Uterus (tissue), 2 donors: ENCODE measurements around the gene NAA38.

Source experiments
- CTCF ChIP-seq, 4 experiments: fragments of 200-600 bp in 2 of 4; fragments of 450-650 bp in 2 of 4; sonication (generic) in 2 of 4; IDR thresholded peaks; one replicate each; pipeline ENCODE4 v1.5.1; 2016 to 2019; ENCODE audit warnings: antibody characterized with exemption in 4 of 4, mild to moderate bottlenecking in 2 of 4, moderate library complexity in 1 of 4
- POLR2A ChIP-seq, 2 donors: fragments of 450-650 bp; IDR thresholded peaks; one replicate each; pipeline ENCODE4 v1.6.1; 2016; ENCODE audit warnings: antibody characterized with exemption in 2 of 2, mild to moderate bottlenecking in 1 of 2, moderate library complexity in 1 of 2

GRCh38 chr17:7848739-7849129 lies 8.6 kb downstream of the NAA38 start:
- no peak for TF ChIP-seq POLR2A (IDR thresholded peaks at IDR 0.05)
- TF ChIP-seq CTCF (IDR thresholded peaks at IDR 0.05) = no peak
